SK-N-DZ (cell line): ENCODE results near the gene CPLANE1.
"Not testable (repeated sequence)": the region's sequence is repeated elsewhere in the genome, so short reads cannot be mapped to it uniquely, and the experiment has no call there.

Source experiments
- DNase-seq: peaks from one replicate; pipeline ENCODE4 v3.0.0-alpha.2; 2015; ENCODE audit warnings: low spot score

Gene CPLANE1

GRCh38 chr5:37208883-37209797, 40.0 kb downstream of the CPLANE1 start:
- no peak for DNase-seq

GRCh38 chr5:37207802-37208201, 41.4 kb downstream of the CPLANE1 start:
- DNase-seq = no peak

GRCh38 chr5:37206736-37207135, 42.4 kb downstream of the CPLANE1 start:
- DNase-seq = no peak

- DNase-seq = no peak
These were observed 50.3 kb downstream of the CPLANE1 start for GRCh38 chr5:37198842-37199241.

GRCh38 chr5:37198061-37198460, 51.1 kb downstream of the CPLANE1 start:
- DNase-seq = no peak

GRCh38 chr5:37197340-37198050, 51.7 kb downstream of the CPLANE1 start:
- DNase-seq = no peak

GRCh38 chr5:37190592-37190991, 58.6 kb downstream of the CPLANE1 start:
- no peak for DNase-seq

- DNase-seq = no peak
These were observed 59.8 kb downstream of the CPLANE1 start for GRCh38 chr5:37189355-37189754.

GRCh38 chr5:37187465-37187977, 61.7 kb downstream of the CPLANE1 start:
- DNase-seq = no peak

GRCh38 chr5:37184748-37185364, 64.3 kb downstream of the CPLANE1 start:
- no peak for DNase-seq

GRCh38 chr5:37182667-37183066, 66.5 kb downstream of the CPLANE1 start:
- no peak for DNase-seq

- DNase-seq = no peak
These were observed 74.2 kb downstream of the CPLANE1 start for GRCh38 chr5:37174928-37175327.

GRCh38 chr5:37172957-37173356, 76.2 kb downstream of the CPLANE1 start:
- DNase-seq = no peak

- no peak for DNase-seq
These were observed 78.3 kb downstream of the CPLANE1 start for GRCh38 chr5:37170856-37171255.

- no peak for DNase-seq
These were observed 83.0 kb downstream of the CPLANE1 start for GRCh38 chr5:37166197-37166596.

GRCh38 chr5:37165761-37166160, 83.4 kb downstream of the CPLANE1 start:
- DNase-seq = no peak

GRCh38 chr5:37153661-37154060, 95.5 kb downstream of the CPLANE1 start:
- DNase-seq = no peak

GRCh38 chr5:37146896-37147295, 102.3 kb downstream of the CPLANE1 start:
- DNase-seq = no peak

GRCh38 chr5:37136694-37137093, 112.5 kb downstream of the CPLANE1 start:
- DNase-seq = no peak

GRCh38 chr5:37135312-37135711, 113.9 kb downstream of the CPLANE1 start:
- DNase-seq = not testable (repeated sequence)

- no peak for DNase-seq
These were observed 115.2 kb downstream of the CPLANE1 start for GRCh38 chr5:37133939-37134338.

GRCh38 chr5:37132646-37133045, 116.5 kb downstream of the CPLANE1 start:
- DNase-seq = no peak
